Progenitor cell of endocrine pancreas (in vitro differentiated cells): ENCODE data around the gene CCDC40. TPM values are rescaled to one million over a fixed set of nuclear protein-coding genes. Genes with fewer than 3 reads are reported as not detected.

Experiments used
- DNase-seq: peaks from one replicate; pipeline ENCODE4 v3.0.0; 2021; ENCODE audit warnings: low spot score; ENCODE audit not compliant: unreplicated experiment
- H3K27ac Mint-ChIP-seq: 2 replicates; pipeline ENCODE4 v1.8.0; 2021; ENCODE audit warnings: mild to moderate bottlenecking, moderate library complexity, mixed read lengths
- H3K27me3 Mint-ChIP-seq: 2 replicates; pipeline ENCODE4 v1.8.0; 2021; ENCODE audit warnings: mixed read lengths
- H3K36me3 Mint-ChIP-seq: 2 replicates; pipeline ENCODE4 v1.8.0; 2022; ENCODE audit warnings: mixed read lengths; ENCODE audit not compliant: insufficient read depth
- H3K4me1 Mint-ChIP-seq: 2 replicates; pipeline ENCODE4 v1.8.0; 2021; ENCODE audit warnings: low read depth, mixed read lengths
- H3K4me3 Mint-ChIP-seq: 2 replicates; pipeline ENCODE4 v1.8.0; 2021; ENCODE audit warnings: low read depth, mild to moderate bottlenecking, moderate library complexity, mixed read lengths
- H3K9me3 Mint-ChIP-seq: 2 replicates; pipeline ENCODE4 v1.8.0; 2021; ENCODE audit warnings: low read depth, mixed read lengths
- CTCF ChIP-seq: fragments of 200-600 bp; sonication (generic); IDR thresholded peaks from one replicate; pipeline ENCODE4 v1.5.0; 2021; ENCODE audit warnings: antibody characterized with exemption, mild to moderate bottlenecking; ENCODE audit not compliant: unreplicated experiment
- total RNA-seq: library from RNA; stranded (reverse); gene quantifications from 2 replicates; pipeline ENCODE4 v1.2.1, GENCODE V29; 2021

CCDC40 gene
- total RNA-seq, 1 donor from 2014 or later: 26.9 TPM

- H3K4me1 Mint-ChIP-seq: peaks cover 4% of the 10 kb centered on the region
- no peak for DNase-seq
- H3K27me3 Mint-ChIP-seq: no peaks in the 10 kb centered on the region
- no peaks in the 10 kb centered on the region for H3K9me3 Mint-ChIP-seq
- H3K36me3 Mint-ChIP-seq: no peaks in the 10 kb centered on the region
- no peak overlapping the region for H3K27ac Mint-ChIP-seq
- H3K4me3 Mint-ChIP-seq: no peak overlapping the region
- no peak for TF ChIP-seq CTCF
Observed at GRCh38 chr17:80009391-80010282, 26.8 kb upstream of the CCDC40 start.

- no peak for DNase-seq
- no peak for TF ChIP-seq CTCF
- Mint-ChIP-seq H3K4me1 (peaks cover 4% of the 10 kb centered on the region), H3K27me3 (no peaks in the 10 kb centered on the region), H3K36me3 (peaks cover 2% of the 10 kb centered on the region), H3K4me3 (no peak overlapping the region), H3K27ac (no peak overlapping the region), H3K9me3 (no peaks in the 10 kb centered on the region)
Observed at GRCh38 chr17:80010283-80010858, 26.1 kb upstream of the CCDC40 start.

GRCh38 chr17:80011989-80012555 is 24.4 kb upstream of the CCDC40 start:
- Mint-ChIP-seq H3K4me3 (no peak overlapping the region), H3K27ac (no peak overlapping the region), H3K27me3 (no peaks in the 10 kb centered on the region), H3K4me1 (no peaks in the 10 kb centered on the region), H3K9me3 (no peaks in the 10 kb centered on the region), H3K36me3 (peaks cover 8% of the 10 kb centered on the region)
- no peak for TF ChIP-seq CTCF
- no peak for DNase-seq

GRCh38 chr17:80012765-80013741 is 23.4 kb upstream of the CCDC40 start:
- no peaks in the 10 kb centered on the region for H3K9me3 Mint-ChIP-seq
- H3K36me3 Mint-ChIP-seq: peaks cover 10% of the 10 kb centered on the region
- H3K27ac Mint-ChIP-seq: no peak overlapping the region
- no peak overlapping the region for H3K4me3 Mint-ChIP-seq
- no peak for DNase-seq
- H3K27me3 Mint-ChIP-seq: no peaks in the 10 kb centered on the region
- TF ChIP-seq CTCF: no peak
- H3K4me1 Mint-ChIP-seq: no peaks in the 10 kb centered on the region
